Measurements from ENCODE around the gene MYLK2.

Gene MYLK2

DNA sequence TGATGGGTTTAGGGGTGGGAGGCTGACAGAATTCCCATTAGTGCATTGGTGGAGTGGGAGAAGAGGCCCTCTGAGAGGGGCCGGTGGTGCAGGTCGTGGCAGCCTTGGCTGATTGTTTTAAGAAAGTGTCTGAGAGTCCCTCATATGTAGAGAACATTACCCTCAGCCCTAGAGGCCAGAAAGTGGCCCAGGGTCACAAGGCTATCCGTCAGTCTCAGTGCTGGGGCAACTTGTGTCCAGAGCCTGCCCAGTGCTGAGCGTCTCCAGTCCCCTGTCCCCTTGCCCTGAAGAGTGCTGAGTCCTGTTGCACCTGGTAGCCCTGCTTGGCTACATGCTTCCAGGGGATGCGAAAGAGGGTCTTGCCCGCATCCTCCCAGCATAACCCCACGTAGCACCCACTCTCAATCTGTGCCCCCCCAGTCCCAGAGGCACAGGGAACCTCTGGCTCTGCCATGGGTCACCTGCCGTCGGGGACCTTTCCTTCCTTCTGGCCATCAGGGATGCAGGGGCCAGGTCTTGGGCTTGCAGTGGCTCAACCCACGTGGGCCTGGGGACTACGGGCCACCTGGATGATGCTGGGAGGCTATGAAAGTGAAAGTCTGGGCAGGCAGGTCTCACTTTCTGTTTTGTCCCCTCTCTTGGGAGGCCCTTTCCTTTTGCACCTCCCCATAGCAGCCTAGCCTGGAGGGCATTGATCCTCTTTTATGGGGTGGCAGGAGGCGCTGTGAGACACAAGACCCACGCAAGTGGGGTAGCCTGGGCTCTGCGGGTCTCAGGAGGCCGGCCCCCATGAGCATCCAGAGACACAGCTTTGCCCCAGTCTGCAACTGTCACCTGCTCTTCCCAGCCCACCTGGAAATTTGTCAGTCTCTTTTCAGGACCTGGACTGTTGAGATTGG lies 39.0 kb downstream of the MYLK2 start:
- DNase-seq (ENCODE audit: low read depth), result no peak

DNA sequence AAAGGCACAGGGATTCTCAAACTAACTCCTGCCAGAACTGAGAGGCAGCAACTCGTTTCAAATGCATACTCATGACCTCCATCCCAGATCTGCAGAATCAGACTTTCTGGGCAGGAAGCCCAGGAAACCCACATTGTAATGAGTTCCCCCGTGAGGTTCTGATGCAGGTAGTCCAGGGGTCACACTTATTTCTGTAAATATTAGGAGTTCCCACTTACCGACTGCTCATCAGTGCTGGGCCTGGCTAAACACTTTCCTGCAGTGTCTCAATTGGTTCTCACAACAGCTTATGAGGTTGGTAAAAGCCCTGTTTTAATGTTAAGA lies 39.6 kb downstream of the MYLK2 start:
- no peak for DNase-seq (ENCODE audit: low read depth)

DNA sequence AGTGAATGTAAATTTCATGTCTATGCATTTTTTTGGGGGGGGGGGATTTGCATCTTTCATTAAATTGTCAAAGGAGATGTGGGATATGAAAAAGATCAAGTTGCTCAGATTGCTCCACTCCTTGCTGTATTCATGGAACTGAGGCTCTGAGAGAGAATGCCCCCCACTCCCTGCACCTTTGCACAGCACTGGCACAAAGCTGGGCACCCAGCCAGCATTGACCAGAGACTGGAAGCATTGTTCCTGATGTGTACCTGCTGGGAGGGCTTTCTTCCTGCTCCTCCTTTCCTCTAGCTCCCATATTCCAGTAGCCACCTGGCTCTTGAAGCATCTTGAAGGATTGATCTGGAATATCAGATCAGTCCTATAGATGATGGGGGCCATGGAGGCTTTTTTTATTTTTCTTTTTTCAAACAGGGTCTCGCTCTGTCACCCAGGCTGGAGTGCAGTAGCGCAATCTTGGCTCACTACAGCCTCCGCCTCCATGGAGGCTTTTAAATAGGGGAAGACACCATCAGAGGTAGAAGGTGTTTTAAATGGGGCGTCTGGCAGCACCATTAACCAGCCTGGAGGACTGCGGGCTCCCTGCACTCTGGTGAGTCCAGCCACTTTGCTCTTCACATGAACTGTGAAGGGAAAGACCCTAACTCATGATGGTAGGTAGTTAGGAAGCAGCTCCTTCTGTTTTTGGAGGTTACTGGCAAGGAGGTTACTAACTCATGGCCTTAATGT lies 40.3 kb downstream of the MYLK2 start:
- DNase-seq (ENCODE audit: low read depth), result no peak

DNA sequence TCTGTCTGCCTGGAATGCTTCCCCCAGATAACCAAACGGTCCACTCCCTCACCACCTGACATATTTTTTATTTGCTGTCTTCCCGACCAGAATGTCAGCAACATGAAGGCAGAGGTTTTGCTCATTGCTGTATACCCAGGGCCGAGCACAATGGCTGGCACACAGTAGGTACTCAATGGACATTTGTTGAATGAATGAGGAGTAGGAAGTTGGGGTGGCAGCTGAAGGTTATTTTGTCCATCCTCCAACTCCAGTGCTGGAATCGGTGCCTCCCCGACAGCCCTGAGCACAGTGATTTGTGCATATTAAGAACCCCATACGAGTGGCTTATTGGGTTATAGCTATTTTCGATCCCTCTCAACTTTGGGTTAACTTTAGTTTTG lies 40.8 kb downstream of the MYLK2 start:
- no peak for DNase-seq (ENCODE audit: low read depth)

DNA sequence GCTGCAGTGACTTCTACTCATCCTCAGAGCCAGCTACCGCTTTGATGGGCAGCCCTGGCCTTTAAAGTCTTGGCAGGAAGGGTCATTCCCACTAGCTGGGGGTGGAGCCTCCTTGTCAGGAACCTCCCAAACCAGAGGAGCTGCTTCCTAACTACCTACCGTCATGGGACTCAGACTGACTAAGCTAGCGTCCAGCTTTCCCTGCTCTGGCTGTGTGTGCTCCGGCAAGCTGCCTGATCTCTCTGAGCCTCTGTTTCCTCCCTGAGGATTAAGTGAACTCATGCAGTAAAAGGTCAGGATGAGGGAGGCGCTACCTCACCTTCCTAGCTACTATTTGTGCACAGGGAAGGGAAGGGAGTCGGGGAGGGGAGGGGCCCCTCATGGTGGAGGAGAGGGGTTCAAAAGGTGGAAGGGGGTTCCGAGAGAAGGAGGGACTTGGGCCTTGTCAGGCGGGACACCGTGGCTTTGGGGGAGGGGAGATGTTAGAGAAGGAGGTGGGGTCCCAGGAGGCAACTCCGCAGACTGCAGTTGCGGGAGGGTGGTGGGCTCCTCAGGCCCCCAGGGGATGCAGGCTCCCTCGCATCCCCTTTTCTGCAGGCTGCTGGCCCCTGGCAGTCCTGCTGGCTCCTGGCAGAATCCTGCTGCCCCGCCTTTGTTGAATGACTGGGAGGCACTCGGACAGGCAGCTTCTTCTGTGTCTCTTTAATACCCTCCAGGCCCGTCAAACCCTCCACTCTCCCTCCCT lies 41.4 kb downstream of the MYLK2 start:
- no peak for DNase-seq (ENCODE audit: low read depth)

DNA sequence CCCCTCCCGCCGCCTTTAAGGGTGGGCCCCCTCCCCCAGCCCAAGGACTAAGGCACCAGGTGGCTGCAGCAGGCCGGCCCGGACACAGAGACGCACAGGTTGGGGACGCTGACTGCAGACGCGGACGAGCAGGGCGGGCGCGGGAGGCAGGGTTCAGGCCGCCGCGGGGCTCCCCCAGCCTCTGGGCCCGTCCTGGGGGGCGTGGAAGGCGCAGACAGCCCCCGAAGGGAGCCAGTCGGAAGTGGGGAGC lies 41.9 kb downstream of the MYLK2 start:
- no peak for DNase-seq (ENCODE audit: low read depth)

DNA sequence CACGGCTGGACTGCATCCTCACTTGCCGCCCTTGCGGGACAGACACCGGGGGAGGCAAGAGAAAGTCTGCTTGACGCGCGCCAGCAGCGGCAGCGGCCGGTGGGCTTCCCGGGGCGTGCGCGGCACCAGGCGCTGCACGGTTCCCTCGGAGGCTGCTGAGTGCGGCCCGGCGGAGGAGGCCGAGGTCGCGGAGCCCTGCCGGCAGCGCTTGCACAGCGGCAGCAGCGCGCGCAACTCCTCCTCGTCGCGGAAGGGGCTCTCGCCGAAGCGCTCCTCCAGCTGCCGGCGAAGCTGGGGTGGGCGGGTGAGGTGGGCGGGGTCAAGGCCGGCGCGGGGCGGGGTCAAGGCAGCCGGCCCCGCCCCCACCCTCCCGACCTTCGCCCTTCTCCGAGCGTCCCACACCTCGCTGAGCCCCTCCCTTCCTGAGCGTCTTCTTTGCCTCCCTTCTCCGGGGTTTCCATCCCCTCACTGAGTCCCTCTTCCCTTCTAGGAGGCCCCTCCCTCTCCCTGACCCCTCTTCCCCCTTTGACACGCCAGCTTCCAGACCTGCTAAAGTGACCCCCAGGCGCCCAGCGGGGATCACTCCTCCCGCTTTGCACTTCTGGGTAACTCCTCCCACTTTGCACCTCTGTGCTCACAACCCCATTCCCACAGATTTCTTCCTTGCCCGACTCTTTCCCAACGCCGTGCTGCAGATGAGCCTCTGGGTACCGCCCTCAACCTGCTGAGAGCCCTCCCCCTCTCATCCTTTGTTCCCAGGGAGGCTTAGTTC lies 42.4 kb downstream of the MYLK2 start:
- no peak for DNase-seq (ENCODE audit: low read depth)

DNA sequence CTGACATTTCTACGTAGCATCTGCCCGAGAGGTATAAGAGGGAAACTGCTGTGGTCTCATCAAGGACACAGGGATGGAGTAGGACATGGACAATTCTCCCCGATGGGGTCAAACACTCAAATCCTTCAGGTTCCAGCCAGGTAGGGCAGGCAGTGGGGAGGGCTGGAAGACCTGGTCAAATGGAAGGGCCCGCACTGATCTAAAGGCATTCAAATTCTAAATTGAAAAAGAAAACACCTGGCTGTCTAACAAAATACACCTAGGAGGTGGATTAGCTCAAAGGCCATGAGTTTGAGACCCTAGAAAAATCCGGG lies 43.0 kb downstream of the MYLK2 start:
- DNase-seq (ENCODE audit: low read depth), result no peak

DNA sequence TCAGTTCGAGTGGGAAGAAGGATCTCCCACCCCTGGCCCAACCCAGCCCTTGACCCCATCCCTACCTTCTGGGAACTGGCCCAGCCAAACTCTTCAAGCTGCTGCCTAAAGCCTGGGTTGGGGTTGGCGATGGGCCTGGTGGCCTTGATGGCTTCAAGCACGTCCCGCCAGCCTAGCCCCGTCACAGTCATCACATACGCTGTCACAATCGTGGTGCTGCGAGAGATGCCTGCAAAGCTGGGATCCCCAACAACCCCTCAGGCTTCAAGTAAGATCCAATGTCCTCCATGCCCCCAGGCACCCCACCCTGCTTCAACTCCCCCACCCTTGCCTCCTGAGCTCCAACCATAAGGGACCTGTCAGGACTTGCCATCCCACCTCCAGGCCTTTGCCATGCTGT lies 43.4 kb downstream of the MYLK2 start:
- DNase-seq (ENCODE audit: low read depth), result no peak

DNA sequence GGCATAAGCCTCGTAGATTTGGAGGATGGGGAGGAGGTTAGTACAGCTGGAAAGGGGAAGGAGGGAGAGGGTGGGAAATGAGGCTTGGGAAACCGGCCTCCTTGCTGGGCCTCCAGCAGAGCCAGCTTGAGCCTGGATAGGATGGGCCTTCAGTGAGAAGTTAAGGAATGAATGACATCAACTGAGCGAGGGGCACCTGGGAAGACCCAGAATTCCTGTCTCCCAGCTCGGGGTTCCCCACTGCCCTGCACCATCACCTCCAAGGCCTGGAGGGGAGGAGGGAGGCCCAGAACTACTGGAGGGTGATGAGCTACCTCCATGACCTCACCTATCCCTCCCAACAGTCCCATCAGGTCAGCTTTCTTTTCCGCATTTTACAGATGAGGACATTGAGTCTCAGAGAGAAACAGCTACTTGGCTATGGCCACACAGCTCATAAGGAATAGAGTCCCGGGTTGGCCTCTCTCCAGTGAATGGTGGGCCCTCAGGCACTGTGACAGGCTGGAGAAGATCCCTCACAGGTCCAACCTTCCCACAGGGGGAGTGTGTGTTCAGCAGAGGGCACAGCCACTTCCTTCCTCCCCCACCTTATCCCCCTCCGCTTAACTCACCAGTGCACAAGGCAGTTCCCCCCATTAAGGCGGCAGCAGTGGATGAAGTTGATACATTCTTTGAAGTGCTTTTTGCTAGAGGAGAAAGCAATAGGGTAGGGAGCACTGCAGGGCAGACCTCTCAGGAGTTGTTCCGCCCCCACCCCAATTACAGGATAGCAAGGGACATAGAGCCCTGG lies 44.3 kb downstream of the MYLK2 start:
- no peak for DNase-seq (ENCODE audit: low read depth)

DNA sequence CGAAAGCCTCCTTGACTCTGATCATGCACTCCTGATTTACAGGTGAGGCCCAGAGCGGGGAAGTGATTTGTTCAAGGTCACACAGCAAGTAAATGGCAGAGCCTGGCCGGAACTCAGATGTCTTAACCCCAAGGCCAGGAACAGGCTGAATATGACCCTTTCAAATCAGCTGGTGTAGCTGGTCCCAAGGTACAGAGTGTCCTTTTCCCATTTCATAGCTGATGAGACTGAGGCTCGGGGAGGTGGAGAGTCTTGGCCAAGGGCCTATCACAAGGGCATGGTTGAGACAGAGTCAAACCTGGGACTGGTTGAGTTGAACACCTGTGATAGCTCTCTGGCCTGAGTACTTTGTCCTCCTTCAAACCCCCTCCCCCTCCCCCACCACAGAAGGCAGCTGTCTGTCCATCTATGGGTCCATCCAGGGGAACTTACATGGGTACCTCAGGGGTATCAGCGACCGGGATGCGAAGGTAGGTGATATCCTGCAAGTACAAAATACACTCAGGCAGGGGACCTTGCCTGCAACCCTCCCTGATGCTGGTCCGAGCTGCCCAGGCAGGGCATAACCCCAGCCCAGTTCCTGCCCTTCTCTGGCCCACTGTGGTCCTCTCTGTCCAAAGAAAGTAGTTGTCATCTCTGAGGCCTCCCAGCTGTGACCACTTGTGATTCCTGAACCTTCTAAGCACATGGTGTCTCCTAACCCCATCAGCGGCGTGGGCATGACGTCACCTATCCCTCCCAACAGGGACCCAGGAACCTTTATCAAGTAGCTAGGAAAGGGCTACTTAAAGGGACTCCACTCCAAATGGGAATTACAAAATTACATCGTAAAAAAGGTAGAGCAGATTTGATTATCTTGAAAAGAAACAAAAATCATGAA lies 45.6 kb downstream of the MYLK2 start:
- no peak for DNase-seq (ENCODE audit: low read depth)

DNA sequence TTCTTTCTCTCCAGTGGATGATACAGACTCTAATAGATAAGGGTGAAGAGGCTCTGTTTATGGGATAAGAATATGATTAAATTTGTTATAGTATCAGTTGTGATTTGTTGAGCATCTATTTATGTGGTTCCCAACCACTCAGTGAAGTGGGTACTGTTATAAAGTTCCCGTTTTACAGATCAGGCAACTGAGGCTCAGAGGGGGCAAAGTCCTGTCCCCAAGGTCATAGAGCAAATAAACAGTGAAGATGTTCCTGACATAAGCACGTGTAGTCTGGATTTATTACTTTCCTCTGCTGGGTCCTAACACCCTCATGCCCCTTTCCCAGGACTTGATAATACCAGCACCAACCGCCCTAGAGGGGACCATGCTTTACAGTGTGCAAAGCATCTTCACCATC lies 47.1 kb downstream of the MYLK2 start:
- no peak for DNase-seq (ENCODE audit: low read depth)

DNA sequence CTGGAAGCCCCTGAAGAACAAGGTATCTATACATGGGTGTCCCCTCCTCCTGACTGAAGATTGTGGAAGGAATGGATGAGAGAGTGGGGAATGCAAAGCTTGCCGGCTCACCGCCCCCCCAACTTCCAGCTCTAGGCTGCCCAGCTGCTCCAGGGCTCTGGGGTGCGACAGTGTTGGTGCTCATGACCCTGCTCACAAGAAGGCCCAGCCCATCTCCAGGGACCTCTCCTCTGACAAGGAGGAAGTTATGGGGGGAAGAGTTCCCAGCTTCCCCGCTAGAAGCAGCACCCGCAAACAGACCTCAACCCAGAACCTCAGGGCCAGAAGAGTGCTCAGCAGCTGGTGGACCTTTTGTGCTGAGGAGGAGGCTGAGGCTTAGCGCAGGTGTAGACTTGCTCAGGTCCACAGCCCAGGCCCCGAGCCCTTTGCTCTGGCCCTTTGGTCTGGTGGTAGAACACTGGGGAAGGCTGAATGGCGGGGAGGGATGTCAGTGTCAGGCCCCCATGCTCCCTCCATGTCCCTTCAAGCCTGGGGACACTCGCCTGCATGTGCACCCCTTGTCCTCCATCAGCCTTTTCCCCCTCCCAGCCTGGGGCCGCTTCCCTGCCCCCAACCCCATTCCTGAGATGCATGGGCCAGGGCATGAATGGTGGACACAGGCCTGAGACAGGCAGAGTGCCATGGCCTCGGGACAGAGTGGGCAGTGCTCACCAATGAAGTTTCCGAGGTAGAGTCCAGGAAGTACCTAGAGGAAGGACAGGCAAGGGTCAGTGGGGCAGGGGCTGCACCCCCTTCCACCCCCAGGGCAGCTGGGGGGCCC lies 49.9 kb downstream of the MYLK2 start:
- no peak for DNase-seq (ENCODE audit: low read depth)

DNA sequence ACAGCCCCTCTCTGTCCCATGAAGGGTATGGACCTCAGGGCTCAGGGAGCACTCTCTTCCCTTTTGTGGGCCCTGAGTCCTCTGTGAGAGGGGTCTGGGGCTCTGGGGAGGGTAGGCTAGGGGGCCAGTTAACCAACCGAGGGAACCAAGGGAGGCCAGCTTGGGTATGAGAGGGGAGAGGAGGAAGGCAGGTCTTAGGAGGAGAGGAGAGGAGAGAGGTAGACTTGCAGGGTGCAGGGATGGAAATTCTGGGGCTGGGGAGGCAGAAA lies 50.5 kb downstream of the MYLK2 start:
- DNase-seq (ENCODE audit: low read depth), result no peak

DNA sequence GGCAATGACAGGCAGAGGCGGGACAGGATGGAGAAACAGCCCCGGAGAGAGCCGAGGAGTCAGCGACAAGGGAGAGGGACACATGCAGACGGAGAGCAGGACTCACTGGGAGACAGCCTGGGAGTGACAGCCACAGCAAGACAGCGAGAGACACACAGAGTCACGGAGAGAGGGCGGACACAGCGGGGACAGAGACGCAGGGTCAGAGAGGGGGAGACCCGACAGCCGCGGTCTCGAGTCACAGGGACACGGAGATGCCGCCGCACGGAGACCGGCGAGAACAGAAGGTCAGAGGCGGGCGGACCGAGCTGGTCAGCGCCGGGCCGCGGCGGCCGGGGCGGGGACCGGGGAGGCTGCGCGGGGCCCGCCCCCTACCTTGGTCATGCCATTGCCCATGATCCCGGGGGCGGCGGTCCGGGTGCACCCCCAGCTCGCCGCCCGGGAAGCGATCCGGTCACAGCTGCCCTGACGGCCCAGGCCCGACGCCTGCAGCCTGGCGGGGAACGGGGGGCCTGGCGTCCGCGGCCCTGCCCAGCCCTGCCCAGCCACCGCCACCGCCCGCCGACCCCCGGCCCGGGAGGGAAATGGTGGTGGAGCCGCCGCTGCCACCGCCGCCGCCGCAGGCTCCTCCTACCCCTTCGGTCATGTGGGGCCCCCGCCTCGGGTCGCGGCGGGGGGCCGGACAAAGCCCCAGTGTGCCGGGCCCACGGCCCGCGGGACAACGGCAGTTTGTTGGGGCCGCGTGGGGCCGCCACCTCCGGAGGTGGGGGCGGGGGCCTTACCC lies 51.0 kb downstream of the MYLK2 start, which contains the start of the genes DUSP15 and TTLL9:
TSS of gene DUSP15 (minus strand) at position 586 of the 784 bp plus-strand sequence. CDS start at position 396, 190 bp downstream.
TSS of gene TTLL9 (plus strand) at position 693 of the 784 bp plus-strand sequence. CDS start 493 bp downstream, outside the sequence.
- DNase-seq (ENCODE audit: low read depth), result no peak

DNA sequence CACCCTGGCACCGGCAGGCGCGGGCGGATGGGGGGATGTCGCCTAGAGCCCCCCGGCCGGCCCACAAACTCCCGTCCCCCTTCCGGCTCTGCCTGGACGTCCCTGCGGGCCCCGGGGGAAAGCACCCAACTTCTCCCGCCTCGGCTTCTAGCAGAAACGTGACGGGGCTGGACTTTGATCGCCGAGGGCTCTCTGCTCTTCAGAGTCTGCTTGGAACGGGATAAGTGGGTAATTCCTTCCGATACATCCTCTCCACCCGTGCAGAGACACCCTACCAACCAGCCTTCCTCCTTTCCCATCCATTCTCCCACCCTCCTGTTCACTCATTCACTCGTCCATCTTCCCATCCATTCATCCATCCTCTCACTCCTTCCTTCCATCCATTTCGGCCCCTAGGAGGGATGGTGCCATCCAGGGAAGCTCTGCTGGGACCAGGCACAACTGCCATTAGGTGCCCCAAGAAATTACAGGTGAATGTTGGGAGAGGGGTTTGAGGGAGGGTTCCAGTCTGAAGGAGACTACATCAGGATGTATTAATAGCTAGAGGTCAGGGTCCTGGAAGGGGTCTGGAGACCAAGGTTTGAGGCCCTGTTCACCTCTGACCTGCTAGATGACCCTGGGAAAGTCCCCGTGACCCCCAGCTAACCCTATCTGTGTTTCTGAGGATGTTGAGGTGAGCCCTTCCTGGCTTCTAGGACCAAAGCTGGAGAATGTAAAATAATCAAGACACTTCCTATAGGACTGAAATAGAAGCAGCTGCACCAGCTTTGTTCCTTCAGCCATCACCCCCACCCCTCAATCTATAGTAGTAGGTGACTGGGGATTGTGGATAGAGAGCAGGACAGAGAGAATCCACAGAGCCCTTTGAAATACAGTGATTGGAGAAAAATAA lies 51.8 kb downstream of the MYLK2 start:
- DNase-seq (ENCODE audit: low read depth), result no peak

DNA sequence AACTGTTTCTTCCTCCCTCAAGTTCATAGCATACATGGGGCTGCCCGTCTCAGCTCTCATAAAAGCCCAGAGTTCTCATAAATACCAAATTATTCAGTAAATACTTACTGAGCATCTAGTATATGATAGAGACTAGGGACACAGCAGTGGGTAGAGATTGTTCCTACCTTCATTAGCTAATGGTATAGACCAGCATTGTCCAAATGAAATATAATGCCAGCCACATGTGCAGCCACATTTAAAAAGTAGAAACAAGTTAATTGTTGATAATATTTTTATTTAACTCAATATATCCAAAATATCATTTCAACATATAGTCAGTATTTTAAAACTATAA lies 52.4 kb downstream of the MYLK2 start:
- DNase-seq (ENCODE audit: low read depth), result no peak

DNA sequence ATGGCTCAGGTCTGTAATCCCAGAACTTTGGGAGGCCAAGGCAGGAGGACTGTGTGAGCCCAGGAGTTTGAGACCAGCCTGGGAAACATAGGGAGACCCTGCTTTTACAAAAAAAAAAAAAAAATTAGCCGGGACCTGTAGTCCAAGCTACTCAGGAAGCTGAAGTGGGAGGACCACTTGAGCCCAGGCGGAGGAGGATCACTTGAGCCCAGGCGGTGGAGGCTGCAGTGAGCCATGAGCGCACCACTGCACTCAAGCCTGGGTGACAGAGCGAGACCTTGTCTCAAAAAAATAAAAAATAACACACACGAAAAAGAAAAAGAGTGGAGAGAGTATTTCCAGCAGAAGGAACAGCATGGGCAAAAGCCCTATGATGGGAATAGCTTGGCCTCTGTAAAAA lies 53.2 kb downstream of the MYLK2 start:
- no peak for DNase-seq (ENCODE audit: low read depth)
